Right atrium auricular region (tissue), 2 donors: ENCODE measurements around the gene RBM15B. TPM values are rescaled to one million over a fixed set of nuclear protein-coding genes. Genes with fewer than 3 reads are reported as not detected.

Experiments
- DNase-seq: peaks from one replicate; pipeline ENCODE4 v3.0.0-alpha.2; 2019; ENCODE audit warnings: low spot score
- H3K27ac ChIP-seq, 2 donors: fragments of 200-600 bp; sonication (generic); 1 replicate in 1 of 2; 2 replicates in 1 of 2; pipeline ENCODE4 v1.5.1; 2016 to 2019
- H3K27me3 ChIP-seq, 2 donors: fragments of 200-600 bp; sonication (generic); one replicate each; pipeline versions ENCODE4 v1.5.1 to v1.6.0; 2017 to 2019
- H3K36me3 ChIP-seq: fragments of 200-600 bp; sonication (generic); one replicate; pipeline ENCODE4 v1.5.1; 2016
- H3K4me1 ChIP-seq, 2 donors: fragments of 200-600 bp; sonication (generic); one replicate each; pipeline versions ENCODE4 v1.5.1 to v1.6.0; 2017 to 2019
- H3K4me3 ChIP-seq, 2 donors: fragments of 200-600 bp; sonication (generic); 1 replicate in 1 of 2; 2 replicates in 1 of 2; pipeline ENCODE4 v1.5.1; 2017 to 2019; ENCODE audit warnings: mild to moderate bottlenecking in 1 of 2, moderate library complexity in 1 of 2
- H3K9me3 ChIP-seq, 2 donors: fragments of 200-600 bp; sonication (generic); one replicate each; pipeline ENCODE4 v1.5.1; 2019
- total RNA-seq, 2 donors: library from RNA; depleted of rRNA; stranded (reverse); fragments of >200 nt; gene quantifications; one replicate each; pipeline ENCODE4 v1.1.0, GENCODE V29; 2016
- TF ChIP-seq, protein P1 (sequence below), 2 donors: fragments of 200-600 bp; sonication (generic); IDR thresholded peaks; one replicate each; pipeline ENCODE4 v1.5.1; 2019; ENCODE audit warnings: antibody characterized with exemption in 2 of 2

The RBM15B gene, protein sequence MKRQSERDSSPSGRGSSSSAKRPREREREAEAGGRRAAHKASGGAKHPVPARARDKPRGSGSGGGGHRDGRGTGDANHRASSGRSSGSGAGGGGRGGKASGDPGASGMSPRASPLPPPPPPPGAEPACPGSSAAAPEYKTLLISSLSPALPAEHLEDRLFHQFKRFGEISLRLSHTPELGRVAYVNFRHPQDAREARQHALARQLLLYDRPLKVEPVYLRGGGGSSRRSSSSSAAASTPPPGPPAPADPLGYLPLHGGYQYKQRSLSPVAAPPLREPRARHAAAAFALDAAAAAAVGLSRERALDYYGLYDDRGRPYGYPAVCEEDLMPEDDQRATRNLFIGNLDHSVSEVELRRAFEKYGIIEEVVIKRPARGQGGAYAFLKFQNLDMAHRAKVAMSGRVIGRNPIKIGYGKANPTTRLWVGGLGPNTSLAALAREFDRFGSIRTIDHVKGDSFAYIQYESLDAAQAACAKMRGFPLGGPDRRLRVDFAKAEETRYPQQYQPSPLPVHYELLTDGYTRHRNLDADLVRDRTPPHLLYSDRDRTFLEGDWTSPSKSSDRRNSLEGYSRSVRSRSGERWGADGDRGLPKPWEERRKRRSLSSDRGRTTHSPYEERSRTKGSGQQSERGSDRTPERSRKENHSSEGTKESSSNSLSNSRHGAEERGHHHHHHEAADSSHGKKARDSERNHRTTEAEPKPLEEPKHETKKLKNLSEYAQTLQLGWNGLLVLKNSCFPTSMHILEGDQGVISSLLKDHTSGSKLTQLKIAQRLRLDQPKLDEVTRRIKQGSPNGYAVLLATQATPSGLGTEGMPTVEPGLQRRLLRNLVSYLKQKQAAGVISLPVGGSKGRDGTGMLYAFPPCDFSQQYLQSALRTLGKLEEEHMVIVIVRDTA
- total RNA-seq: 10 to 100 TPM; 12.9 to 21.4 TPM

DNA sequence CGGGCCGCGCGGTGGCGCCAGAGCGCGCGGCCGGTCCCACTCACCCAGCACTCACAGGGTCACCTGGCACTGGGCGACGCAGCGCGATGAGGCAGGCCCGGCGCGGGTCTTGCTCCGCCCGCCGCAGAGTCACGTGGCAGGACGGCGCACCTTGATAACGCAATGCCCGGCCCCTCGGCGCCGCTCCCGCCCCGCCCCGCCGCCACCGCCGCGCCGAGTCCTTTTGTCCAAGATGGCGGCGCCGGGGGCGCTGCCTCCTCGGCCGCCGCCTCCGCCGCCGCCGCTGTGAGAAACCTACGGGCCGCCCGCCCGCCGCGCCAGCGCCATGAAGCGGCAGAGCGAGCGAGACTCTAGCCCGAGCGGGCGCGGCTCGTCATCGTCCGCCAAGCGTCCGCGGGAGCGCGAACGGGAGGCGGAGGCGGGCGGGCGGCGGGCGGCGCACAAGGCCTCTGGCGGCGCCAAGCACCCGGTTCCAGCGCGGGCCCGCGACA is at the start of gene RBM15B:
RBM15B (plus strand) TSS at position 211 of the 491 bp plus-strand sequence; CDS start at position 326, 115 bp downstream.
- TF ChIP-seq, protein P1, sequence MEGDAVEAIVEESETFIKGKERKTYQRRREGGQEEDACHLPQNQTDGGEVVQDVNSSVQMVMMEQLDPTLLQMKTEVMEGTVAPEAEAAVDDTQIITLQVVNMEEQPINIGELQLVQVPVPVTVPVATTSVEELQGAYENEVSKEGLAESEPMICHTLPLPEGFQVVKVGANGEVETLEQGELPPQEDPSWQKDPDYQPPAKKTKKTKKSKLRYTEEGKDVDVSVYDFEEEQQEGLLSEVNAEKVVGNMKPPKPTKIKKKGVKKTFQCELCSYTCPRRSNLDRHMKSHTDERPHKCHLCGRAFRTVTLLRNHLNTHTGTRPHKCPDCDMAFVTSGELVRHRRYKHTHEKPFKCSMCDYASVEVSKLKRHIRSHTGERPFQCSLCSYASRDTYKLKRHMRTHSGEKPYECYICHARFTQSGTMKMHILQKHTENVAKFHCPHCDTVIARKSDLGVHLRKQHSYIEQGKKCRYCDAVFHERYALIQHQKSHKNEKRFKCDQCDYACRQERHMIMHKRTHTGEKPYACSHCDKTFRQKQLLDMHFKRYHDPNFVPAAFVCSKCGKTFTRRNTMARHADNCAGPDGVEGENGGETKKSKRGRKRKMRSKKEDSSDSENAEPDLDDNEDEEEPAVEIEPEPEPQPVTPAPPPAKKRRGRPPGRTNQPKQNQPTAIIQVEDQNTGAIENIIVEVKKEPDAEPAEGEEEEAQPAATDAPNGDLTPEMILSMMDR (IDR thresholded peaks at IDR 0.05): peak in 1 of 2 donors; percentile 95
- peak; percentile 97 for DNase-seq
- peaks cover 0 to 92% of the 10 kb centered on the region in 2 donors for H3K4me1 ChIP-seq

DNA sequence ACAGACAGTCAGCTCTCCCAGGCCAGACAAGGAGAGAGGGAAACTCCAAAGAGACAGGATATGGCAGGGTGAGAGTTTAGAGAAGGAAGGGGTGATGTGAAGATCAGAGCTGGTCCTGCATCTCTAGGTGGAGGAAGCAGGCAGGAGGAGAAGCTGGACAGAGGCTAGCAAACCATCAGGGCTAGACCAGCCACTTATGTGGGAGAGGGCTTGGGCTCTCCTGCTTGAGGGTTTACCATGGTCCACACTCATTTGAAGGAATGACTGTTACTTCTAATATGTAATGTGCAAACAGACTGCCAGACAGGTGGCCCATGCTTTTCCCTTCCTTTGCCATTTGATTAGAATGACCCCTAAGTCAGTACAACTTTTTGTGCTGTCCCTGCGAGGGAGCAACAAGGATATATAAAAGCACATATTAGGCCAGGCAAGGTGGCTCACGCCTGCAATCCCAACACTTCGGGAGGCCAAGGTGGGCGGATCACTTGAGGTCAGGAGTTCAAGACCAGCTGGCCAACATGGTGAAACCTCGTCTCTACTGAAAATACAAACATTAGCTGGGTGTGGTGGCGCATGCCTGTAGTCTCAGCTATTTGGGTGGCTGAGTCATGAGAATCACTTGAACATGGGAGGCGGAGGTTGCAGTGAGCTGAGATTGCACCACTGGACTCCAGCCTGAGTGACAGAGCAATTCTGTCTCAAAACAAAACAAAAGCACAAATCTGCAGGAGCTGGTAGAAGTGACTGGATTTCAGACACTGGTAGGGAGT is 47.0 kb upstream of the RBM15B start:
- Histone ChIP-seq H3K36me3 (no peaks in the 10 kb centered on the region), H3K4me3 (no peak overlapping the region), H3K4me1 (peaks cover 0 to 18% of the 10 kb centered on the region in 2 donors), H3K27me3 (no peaks in the 10 kb centered on the region), H3K27ac (no peak overlapping the region), H3K9me3 (no peaks in the 10 kb centered on the region)
- TF ChIP-seq, protein P1 (IDR thresholded peaks at IDR 0.05): no peak
- DNase-seq: peak; percentile 65

More for the DNA sequence above, at the start of gene RBM15B:
- Histone ChIP-seq H3K9me3 (no peaks in the 10 kb centered on the region), H3K4me3 (peak within 1 kb of the TSS; percentile 71 to 79), H3K27me3 (no peaks in the 10 kb centered on the region), H3K36me3 (peaks cover 51% of the 10 kb centered on the region), H3K27ac (peak within 1 kb of the TSS; percentile 87)

DNA sequence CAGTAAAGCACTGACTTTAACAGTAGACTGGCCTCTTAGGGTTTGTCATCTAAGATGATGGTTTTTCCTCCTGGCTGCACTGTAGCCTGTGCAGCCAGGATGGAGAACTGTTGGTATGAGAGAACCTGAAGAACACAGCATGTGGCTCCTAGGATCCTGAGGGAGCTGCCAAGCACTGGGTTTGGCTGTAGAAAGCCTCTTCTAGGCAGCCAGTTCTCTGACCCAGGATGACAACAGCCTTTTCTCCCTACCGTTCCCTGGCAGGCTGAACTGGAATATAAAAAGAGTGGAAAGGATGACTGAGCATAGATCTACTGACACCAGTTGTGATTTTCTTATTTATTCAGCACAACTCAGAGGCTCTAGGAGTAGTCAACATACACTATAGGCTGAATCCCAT is 40.3 kb upstream of the RBM15B start:
- Histone ChIP-seq H3K4me3 (no peak overlapping the region), H3K4me1 (no peaks in the 10 kb centered on the region), H3K9me3 (no peaks in the 10 kb centered on the region), H3K27me3 (no peaks in the 10 kb centered on the region), H3K27ac (no peak overlapping the region), H3K36me3 (no peaks in the 10 kb centered on the region)
- DNase-seq: no peak
- TF ChIP-seq, protein P1 (IDR thresholded peaks at IDR 0.05): no peak

DNA sequence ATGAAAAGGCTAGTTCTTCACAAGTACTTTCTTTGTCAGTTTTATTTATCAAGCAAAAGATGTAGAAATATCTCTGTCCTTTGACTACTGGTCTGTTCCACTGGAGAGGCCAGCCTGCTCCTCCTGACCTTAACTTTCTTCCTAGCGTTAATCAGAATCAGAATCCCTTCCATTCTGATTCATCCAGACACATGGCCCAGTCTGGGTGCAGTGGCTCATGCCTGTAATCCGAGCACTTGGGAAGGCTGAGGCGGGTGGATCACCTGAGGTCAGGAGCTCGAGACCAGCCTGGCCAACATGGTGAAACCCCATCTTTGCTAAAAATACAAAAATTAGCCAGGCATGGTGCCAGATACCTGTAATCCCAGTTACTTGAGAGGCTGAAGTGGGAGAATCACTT is 38.0 kb upstream of the RBM15B start:
- H3K4me3 ChIP-seq: no peak overlapping the region
- no peaks in the 10 kb centered on the region for H3K36me3 ChIP-seq
- TF ChIP-seq, protein P1 (IDR thresholded peaks at IDR 0.05): no peak
- no peaks in the 10 kb centered on the region for H3K4me1 ChIP-seq
- no peaks in the 10 kb centered on the region for H3K27me3 ChIP-seq
- no peaks in the 10 kb centered on the region for H3K9me3 ChIP-seq
- no peak for DNase-seq
- H3K27ac ChIP-seq: no peak overlapping the region

DNA sequence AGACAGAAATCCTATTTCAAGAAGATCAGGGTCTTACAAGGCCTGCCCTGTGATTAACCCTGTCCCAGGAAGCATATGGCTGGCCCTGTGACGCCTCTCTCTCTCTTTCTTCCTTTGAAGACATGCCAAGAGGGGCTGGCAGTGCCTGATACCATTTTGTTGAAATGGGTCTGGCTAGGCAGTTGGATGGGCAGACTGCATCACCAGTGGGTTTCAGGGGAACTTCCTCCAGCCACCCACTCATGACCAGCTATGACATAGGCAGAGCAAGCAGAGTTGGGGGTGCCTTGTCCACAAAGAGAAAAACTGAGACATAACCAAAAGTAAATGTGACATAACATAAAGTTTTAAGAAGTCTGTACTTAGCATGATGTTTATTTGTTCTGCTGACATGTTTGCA is 37.4 kb upstream of the RBM15B start:
- Histone ChIP-seq H3K4me1 (no peaks in the 10 kb centered on the region), H3K9me3 (no peaks in the 10 kb centered on the region), H3K27ac (no peak overlapping the region), H3K27me3 (no peaks in the 10 kb centered on the region), H3K36me3 (no peaks in the 10 kb centered on the region), H3K4me3 (no peak overlapping the region)
- DNase-seq: no peak
- TF ChIP-seq, protein P1 (IDR thresholded peaks at IDR 0.05): no peak
